CD4-positive, alpha-beta T cell treated with Interleukin-1 beta for 1 hour (primary cell): ENCODE data around the gene HOMER1.

Source experiments
- DNase-seq, 2 donors: peaks; one replicate each; pipeline ENCODE4 v3.0.0-alpha.2; 2020 to 2022

HOMER1 gene, protein sequence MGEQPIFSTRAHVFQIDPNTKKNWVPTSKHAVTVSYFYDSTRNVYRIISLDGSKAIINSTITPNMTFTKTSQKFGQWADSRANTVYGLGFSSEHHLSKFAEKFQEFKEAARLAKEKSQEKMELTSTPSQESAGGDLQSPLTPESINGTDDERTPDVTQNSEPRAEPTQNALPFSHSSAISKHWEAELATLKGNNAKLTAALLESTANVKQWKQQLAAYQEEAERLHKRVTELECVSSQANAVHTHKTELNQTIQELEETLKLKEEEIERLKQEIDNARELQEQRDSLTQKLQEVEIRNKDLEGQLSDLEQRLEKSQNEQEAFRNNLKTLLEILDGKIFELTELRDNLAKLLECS

DNA sequence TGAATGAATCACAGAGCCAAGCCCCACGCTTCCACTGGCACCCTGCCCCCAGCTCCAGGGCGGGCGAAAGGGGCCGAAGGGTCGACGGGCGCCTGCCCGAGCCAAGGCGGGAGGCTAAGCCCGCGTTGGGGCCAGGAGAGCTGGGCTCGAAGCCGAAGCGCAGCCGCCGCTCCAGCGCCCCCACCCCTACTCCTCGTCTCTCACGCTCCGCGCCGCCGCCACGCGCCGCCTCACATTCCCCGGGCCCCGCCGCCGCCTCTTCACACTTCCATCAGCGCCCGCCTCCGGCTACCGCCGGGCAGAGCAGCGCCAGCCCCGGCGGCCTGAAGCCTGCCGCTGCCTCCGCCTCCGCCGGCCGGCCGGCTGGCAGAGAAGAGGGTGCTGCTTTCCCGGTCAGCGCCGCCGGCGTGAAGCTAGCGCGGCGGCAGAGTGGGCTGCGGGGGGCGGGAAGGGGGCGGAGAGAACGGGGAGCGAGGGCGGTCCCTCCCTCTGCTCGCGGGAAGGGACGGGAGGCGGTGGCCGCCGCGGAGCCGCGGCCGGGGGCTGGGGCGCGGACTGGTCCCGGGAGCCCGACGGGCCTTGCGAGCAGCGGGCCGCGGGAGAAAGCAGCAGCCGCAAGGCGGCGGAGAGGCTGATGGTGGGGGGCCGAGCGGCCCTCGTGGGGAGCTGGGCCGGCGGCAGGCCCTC lies at the start of gene HOMER1:
Gene HOMER1, minus strand, starts transcription at position 431 of the 687 bp plus-strand sequence. CDS start 1,360 bp downstream, outside the sequence.
- DNase-seq, result peak; percentile 71 to 75

DNA sequence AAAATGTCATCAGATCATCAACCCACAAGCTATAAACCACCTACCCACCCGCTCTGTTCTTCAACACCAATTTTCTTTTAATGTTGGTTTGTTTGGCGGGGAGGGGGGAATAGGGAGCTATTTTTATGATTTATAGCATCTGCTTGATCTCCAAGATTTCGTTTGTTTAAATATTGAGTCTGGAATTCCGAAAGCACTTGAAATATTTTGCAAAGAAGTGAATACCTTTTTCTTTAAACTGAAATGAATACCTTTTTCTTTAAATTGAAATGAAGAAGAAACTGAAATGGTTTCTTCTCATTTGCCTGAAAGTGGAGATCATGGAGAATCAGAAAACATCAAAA lies 49.3 kb upstream of the HOMER1 start:
- DNase-seq, result no peak

- no peak for DNase-seq
These were observed 48.7 kb upstream of the HOMER1 start for GRCh38 chr5:79562351-79563246.

DNA sequence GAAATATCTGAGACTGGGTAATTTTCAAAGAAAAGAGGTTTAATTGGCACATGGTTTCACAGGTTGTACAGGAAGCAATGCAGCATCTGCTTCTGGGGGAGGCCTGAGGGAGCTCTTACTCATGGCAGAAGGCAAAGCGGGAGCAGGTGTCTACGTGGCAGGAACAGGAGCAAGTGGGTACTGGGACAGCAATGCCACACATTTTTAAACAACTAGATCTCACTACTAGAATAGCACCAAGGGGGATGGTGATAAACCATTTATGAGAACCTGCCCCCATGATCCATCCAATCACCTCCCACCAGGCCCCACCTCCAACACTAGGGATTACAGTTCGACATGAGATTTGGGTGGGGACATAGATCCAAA lies 47.6 kb upstream of the HOMER1 start:
- no peak for DNase-seq

- peak in 1 of 2 donors; percentile 1 for DNase-seq
These were observed 47.0 kb upstream of the HOMER1 start for GRCh38 chr5:79560771-79561524.

DNA sequence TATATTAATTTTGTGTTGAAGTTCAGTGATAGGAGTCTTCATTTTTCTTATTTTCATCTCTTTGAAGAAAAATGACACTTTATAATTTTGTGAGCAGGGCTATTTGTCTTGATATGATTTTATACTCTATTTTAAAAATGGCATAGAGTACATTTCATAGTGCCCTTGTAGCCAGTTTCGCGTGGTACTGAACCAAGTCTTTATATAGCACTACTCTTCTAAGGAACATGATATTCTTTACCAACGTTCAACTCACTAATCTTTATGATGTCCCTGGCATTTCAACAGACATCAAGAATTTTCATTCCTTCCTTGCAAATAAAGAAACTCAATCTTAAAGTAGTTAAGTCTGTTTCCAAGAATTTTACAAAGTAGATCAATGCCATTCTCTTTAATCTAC lies 41.5 kb upstream of the HOMER1 start:
- DNase-seq, result no peak

DNA sequence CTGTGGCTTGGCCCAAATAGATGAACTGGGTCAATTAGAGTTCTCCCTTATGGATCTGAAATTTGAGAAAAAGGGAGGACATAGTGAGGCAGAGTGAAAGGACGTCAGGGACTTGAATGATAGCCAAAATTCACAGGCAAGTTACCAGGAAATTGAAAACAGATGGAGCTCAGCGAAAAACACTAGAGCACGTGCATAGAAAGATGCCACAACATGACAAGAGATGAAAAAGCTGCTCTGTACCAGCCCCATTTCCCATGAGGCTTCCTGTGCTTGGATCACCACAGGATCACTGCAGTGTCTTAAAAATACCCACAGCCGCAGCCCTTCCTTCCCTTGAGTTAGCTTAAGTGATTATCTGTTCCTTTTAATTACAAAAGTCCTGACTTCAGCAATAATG lies 39.0 kb upstream of the HOMER1 start:
- DNase-seq, result no peak

- DNase-seq, result no peak
These were observed 34.0 kb upstream of the HOMER1 start for GRCh38 chr5:79547982-79548381.

DNA sequence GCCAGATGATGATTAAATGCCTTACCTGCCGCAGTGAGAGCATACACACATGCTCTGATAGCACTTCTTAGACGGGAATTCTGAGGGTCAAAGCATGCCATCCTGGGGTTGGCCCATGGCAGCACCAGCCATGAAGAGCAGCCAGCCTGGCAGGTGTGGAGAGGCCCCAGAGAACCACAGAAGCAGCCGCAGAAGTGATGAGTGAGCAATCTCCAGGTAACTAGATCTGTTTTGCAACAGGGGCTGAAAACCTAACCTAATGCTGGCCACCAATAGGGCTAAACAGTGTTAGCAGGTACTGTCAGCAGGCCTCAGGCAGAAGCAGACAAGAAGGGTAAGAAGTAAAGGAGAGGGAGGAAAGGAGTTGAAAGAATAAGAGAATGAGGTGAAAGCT lies 33.5 kb upstream of the HOMER1 start:
- DNase-seq, result no peak

- no peak for DNase-seq
These were observed 33.0 kb upstream of the HOMER1 start for GRCh38 chr5:79546782-79547428.

DNA sequence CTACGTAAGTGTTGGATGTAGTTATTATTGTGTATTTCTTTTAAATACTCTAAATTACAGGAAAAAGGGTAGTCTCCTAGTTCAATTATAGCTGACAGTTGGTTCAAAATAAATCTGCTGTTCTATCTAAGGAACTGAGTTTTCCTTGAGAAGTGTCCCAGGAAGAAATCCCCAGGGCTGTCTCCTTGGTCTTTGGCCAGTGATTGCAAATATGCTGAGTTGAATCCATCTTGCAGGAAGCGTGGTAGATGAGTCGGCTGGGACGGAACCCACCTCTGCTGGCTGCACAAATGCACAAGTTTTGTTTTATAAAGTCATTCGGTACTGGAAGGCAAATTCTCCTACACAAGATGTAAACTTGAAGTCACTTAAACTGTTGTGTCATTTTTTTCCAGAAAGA lies 30.2 kb upstream of the HOMER1 start:
- DNase-seq, result no peak

DNA sequence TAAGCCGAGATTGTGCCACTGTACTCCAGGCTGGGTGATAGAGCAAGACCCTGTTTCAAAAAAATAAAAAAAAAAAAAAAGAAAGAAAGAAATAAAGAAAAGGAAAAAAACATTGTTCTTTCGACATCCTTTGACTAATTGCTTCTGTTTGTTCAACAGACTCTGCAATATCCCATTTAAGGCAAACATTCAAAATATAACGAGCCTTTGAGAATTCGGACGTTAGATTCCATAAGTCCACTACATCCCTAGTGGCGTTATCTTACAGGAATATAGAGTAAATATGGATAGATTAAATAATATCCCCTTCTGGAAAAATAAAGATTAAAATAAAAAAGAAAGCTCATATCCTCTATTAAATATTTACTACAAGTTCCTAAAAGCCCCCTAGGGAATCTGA lies 27.0 kb upstream of the HOMER1 start:
- DNase-seq, result no peak

GRCh38 chr5:79536193-79536906 lies 22.4 kb upstream of the HOMER1 start:
- no peak for DNase-seq

DNA sequence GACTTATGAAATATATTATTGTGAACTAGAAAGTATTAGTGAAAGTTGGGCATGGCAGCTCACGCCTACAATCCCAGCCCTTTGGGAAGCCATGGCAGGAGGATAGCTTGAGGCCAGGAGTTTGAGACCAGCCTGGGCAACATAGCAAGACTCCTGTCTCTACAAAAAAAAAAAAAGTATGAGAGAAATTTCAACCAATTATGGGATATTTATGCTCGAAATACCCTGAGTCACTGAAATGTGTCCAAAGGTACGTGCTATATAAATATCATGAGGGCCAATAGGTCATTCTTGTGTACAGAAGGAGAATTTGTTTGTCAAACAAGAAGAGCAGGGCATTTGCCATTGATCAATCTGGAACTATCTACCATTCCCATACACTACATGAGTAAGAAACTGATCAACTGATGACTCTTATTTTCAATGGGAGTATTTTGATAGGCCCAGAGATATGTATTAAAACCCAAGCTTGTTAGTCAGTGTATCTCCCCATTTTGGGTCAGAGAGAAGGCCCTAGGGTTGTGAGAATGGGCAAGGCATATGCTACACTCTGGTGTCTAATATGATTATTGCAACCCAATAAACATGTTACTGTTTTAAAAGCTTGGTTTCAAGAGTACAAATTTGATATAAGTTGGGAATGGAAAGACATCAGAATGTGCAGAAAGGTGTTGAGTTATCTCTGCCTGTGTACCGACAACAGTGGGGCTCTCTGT lies 21.7 kb upstream of the HOMER1 start:
- no peak for DNase-seq

- peak in 1 of 2 donors; percentile 3 for DNase-seq
These were observed 15.2 kb upstream of the HOMER1 start for GRCh38 chr5:79529110-79529509.

DNA sequence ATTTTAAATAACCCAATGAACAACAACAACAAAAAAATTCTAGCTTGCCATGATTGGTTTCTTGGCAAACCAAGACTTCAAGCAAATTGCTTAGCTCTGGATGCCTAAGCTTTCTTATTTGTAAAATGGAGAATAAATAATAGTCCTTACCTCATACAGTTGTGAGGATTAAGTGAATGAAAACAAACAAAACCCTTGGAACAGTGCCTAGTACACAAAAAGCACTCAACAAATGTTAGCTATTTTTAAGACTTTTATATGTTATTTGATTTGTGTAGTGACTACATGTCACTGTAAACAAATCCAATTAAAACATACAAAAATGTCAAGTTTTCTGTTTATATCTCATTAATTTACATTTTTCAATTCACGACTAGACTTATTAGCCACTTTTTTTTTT lies 13.5 kb upstream of the HOMER1 start:
- no peak for DNase-seq

- no peak for DNase-seq
These were observed 13.0 kb upstream of the HOMER1 start for GRCh38 chr5:79526928-79527327.

GRCh38 chr5:79526493-79526892 lies 12.6 kb upstream of the HOMER1 start:
- DNase-seq, result no peak

DNA sequence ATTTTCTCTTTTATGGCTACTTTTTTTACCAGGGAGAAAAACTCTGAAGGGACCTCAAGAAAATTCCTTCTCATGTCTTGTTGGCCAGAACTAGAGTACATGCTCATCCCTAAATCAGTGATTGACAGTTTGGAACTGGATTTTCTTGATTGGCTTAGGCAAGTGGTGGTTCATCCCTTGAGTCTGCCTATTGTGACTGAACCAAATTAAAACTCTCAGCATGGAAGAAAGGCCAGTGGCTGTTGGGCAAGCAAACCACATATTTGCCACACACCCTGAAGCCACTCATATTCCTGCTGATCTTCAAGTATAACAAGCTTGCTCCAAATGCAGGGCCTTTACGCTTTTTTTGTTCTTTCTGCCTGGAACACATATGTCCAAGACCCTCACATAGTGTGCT lies 7.2 kb upstream of the HOMER1 start:
- DNase-seq, result no peak

GRCh38 chr5:79518718-79519117 lies 4.8 kb upstream of the HOMER1 start:
- DNase-seq, result no peak

DNA sequence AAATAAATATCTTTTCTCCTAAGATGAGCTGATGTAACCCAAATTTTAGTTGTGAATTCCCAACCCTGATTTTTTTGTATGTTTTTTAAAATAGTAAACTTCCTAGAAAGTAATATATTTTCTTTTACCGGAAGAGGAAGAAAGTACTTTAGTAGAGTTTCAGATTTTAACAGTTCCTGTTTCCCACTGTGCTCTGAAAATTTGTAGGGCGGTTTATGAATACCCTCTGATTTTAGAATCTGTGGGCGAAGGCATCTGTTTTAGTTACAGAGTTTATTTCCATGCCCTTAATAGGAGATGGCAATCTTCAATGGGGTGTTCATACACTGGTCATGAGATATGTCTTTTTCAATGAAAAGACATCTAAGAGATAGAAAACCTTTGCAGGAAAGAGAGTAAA lies 3.7 kb upstream of the HOMER1 start:
- DNase-seq, result no peak
